GM21529 (cell line): Measurements from ENCODE around the gene ZFPL1.

Experiments
- ATAC-seq: cut with Tn5 transposase; IDR thresholded peaks from one replicate; pipeline ENCODE4 v1.9.1; 2021; ENCODE audit not compliant: unreplicated experiment

Gene ZFPL1

GRCh38 chr11:65128182-65129145 is 44.4 kb downstream of the ZFPL1 start:
- no peak for ATAC-seq

GRCh38 chr11:65129649-65130441 is 45.8 kb downstream of the ZFPL1 start:
- no peak for ATAC-seq

- no peak for ATAC-seq
Observed at GRCh38 chr11:65130631-65131416, 46.8 kb downstream of the ZFPL1 start.

GRCh38 chr11:65131417-65131776 is 47.4 kb downstream of the ZFPL1 start:
- no peak for ATAC-seq

DNA sequence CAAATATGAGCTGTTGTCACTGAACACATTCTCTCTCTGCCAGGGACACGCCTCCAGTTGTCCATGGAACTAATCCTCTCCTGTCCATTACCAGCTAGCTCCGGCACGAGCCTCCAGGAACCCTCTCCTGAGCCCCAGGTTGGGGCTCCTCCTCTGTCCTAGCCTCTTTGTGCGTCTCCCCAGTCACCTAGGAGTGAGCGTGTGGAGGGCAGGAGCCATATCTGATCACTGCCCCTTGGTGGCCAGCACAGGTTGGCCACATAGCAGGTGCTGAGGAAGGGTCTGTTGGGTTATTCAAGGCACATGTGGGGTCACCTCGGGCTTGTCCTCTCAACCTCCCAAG is 47.8 kb downstream of the ZFPL1 start:
- ATAC-seq, result no peak

DNA sequence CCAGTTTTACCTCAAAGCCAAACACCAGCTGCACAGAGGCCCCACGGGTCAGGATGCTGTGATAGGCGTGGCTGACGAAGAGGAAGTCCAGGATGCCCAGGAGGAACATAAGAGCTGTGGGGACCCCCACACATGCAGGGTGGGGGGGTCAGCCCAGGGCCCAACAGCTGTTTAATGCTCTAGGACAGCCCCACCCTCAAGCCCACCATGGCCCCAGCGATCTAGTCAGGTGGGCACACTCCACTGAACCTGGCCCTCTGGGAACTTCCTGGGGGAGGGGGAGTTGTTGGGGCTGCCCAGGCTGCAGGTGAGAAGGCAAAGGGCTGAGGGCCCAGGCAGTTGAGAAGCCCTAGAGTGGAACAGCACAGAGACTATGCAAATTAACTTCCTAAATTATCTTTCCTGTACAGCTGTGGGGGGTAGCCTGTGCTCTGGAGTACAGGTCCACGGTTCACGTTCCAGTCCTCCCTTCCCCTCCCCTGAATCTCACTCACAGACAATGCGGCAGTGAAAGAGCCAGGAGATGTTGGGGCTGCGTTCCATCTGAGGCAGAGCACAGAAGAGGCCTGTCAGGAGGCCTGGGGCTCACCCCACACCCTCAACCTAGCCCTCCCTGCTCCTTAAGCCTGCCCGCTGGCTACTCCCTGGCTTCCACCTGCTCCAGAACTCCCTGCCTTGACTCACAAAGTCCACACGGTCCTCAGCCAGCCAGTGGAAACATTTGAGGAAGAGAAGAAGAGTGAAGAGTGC is 48.4 kb downstream of the ZFPL1 start:
- peak; percentile 39 for ATAC-seq

DNA sequence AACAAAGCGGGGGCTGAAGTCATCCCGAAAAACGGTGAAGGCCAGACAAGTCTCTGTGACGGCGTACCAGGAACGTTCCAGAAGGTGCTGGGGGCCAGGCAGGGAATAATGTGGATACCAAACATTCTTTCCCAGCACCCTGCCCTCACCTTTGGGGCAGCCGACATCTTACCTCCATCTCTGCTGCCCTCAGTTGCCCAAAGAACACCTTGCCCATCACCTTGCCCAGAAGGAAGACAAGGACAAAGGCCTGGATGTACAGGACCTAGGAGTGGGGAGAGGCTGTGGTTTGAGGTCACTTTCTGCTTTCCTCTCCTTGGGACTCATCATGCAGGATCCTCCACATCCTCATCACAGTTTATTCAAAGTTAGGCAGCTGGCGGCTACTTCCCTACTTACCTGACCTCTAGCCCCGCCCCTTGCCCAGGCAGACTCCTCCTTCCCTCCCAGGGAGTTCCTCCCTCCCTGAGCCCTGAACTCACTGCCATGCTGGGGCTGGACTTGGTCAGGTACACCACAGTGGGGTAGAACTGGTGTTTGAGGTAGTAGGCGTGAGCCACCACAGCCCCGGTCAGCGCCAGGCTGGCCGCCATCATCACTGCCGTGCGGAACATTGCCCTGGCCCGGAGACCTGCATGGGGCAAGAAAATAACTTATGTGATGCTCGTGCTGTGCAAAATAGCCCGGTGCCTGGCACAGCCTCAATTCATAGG is 49.1 kb downstream of the ZFPL1 start:
- no peak for ATAC-seq

DNA sequence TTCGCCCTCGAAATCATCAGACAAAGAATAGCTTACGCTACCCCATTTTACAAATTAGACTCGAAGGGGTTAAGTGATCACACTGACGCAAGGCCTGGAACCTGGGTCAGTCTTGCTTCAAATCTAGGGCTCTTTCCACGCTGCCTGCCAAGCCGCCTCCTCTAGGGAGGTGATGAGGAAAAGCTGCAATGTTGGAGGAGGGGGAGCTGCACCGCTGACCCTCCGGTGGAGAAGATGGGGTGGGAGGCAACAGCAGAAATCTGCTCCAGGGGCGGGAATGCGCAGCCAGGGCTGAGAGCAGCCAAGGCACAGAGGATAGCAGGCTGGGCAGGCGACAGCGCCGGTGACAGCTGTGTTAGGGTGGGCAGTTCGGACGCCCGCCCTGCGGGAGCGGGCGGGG is 49.7 kb downstream of the ZFPL1 start:
- ATAC-seq, result no peak

- ATAC-seq, result peak; percentile 49
Observed at GRCh38 chr11:65134240-65134951, 50.4 kb downstream of the ZFPL1 start, which contains the start of gene SYVN1. Gene SYVN1, minus strand, starts transcription at chr11:65134519. Its CDS starts 918 bp downstream, at chr11:65133601.

- ATAC-seq, result peak; percentile 66
Observed at GRCh38 chr11:65134952-65135632, 51.1 kb downstream of the ZFPL1 start.

DNA sequence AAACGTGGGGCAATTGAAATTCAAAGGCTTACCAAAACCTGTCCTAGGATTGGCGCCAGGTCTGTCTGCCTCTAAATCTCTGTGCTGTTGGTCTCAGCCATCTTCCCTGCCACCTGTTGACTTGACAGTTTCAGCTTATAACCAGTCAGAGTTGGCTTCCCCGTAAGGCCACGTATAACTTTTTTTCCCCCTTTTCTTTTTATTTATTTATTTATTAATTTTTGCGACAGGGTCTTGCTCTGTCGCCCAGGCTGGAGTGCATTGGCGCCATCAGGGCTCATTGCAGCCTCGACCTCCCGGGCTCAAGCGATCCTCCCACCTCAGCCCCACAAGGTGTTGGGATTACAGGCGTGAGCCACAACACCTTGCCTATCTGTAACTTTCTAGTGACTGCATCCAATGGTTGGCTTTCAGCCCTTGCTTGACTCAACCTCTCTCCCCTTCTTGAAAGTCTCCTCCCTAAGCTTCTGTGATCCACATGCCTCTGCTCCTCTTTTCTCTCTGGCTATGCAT is 51.7 kb downstream of the ZFPL1 start:
- ATAC-seq, result no peak

DNA sequence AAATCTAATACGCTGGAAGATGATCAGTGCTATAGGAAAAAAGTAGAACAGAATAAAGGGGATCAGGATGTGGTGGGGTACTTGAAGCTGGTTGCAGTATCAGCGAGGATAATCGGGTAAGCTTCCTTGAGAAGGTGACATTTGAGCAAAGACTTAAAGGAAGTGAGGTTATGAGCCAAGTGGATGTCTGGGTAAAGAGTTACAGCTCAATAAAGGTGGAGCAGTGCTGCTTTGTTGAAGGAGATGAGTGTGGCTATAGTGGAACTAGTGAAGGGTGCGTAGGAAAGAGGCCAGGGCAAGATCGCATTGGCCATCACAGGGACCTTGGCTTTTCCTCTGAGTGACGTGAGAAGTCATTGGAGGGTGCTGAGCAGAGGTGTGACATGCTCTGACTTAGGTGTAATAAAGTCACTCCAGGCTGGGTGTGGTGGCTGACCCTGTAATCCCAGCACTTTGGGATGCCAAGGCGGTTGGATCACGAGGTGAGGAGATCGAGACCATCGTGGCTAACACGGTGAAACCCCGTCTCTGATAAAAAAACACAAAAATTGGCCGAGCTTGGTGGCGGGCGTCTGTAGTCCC is 52.6 kb downstream of the ZFPL1 start:
- ATAC-seq, result no peak
